Kidney (tissue), 14 donors: Measurements from ENCODE around the gene NR6A1. TPM values are rescaled to one million over a fixed set of nuclear protein-coding genes. Genes with fewer than 3 reads are reported as not detected.

Experiments used
- DNase-seq, 5 donors: peaks; one replicate each; pipeline ENCODE4 v3.0.0-alpha.2; 2013 to 2020
- FAIRE-seq: peaks from 2 replicates; lab custom pipeline; 2012; peaks lifted over from hg19 to GRCh38; lab: Jason Lieb, UNC
- H3K27ac ChIP-seq, 2 donors: one replicate each; pipeline ENCODE4 v1.7.0; 2013; ENCODE audit warnings: low read depth in 2 of 2, low read length in 2 of 2, inconsistent platforms in 1 of 2
- H3K27me3 ChIP-seq: one replicate; pipeline ENCODE4 v1.7.1; 2013; ENCODE audit warnings: low read length, inconsistent platforms; ENCODE audit not compliant: control insufficient read depth, insufficient read depth
- H3K36me3 ChIP-seq, 3 donors: one replicate each; pipeline versions ENCODE4 v1.7.0 to v1.7.1; 2013; ENCODE audit warnings: low read length in 3 of 3, control low read depth in 1 of 3, inconsistent platforms in 1 of 3; ENCODE audit not compliant: insufficient read depth in 3 of 3, control insufficient read depth in 2 of 3
- H3K4me1 ChIP-seq, 3 donors: one replicate each; pipeline versions ENCODE4 v1.7.0 to v1.7.1; 2013; ENCODE audit warnings: low read length in 3 of 3, inconsistent platforms in 1 of 3, low read depth in 1 of 3; ENCODE audit not compliant: control insufficient read depth in 2 of 3, insufficient read depth in 2 of 3
- H3K4me3 ChIP-seq, 3 donors: one replicate each; pipeline versions ENCODE4 v1.7.0 to v1.8.1; 2013; ENCODE audit warnings: low read length in 3 of 3, control low read depth in 1 of 3, inconsistent platforms in 1 of 3
- H3K9ac ChIP-seq, 3 donors: one replicate each; pipeline versions ENCODE4 v1.7.0 to v1.7.1; 2013; ENCODE audit warnings: low read length in 3 of 3, control low read depth in 1 of 3, inconsistent platforms in 1 of 3
- H3K9me3 ChIP-seq, 3 donors: one replicate each; pipeline versions ENCODE4 v1.7.0 to v1.7.1; 2013; ENCODE audit warnings: low read length in 3 of 3, control low read depth in 1 of 3, inconsistent platforms in 1 of 3; ENCODE audit not compliant: control insufficient read depth in 2 of 3, insufficient read depth in 1 of 3
- CTCF ChIP-seq: IDR thresholded peaks from 3 replicates; pipeline ENCODE4 v1.5.1; 2012; ENCODE audit warnings: mild to moderate bottlenecking, moderate library complexity, borderline replicate concordance; ENCODE audit not compliant: insufficient read depth; ENCODE audit errors: extremely low read depth
- intact Hi-C: fragments of 100-400 bp; cut with DNase I; formaldehyde crosslinking; loops from one replicate; pipeline ENCODE4 v1.11.1; 2022
- polyA plus RNA-seq: library from polyadenylated mRNA; stranded (reverse); fragments of 350-450 nt; fragmentation: Illumina TruSeq; extraction: RNeasy Lipid Tissue Mini Kit (QIAGEN cat#74804); gene quantifications from one replicate; pipeline ENCODE4 v1.2.3, GENCODE V29; 2014; ENCODE audit warnings: low read depth, low replicate concordance; ENCODE audit not compliant: insufficient read depth
- total RNA-seq: library from RNA; stranded (reverse); fragmentation: NEBNext Ultra II Directional; extraction: Animal tissue kit (Norgen Biotek cat#: 25700); gene quantifications from one replicate; pipeline ENCODE4 v1.2.1, GENCODE V29; 2021
- donor health status: control.
- donor health status: control.
- donor health status: control.
- donor health status: control.
- donor health status: control.
- donor health status: DM: yes; HTN: yes; CAD: no.
- donor health status: Normal renal cell carcinoma (clear cell type).

NR6A1 gene
- total and polyA plus RNA-seq, 2 donors from 2014 or later: 1.2 to 3.5 TPM

GRCh38 chr9:124783830-124784229, 12.7 kb upstream of the NR6A1 start:
- no peak overlapping the region for H3K4me3 ChIP-seq
- H3K27me3 ChIP-seq: no peaks in the 10 kb centered on the region
- no peak overlapping the region for H3K9ac ChIP-seq
- no peaks in the 10 kb centered on the region for H3K36me3 ChIP-seq
- no peak for TF ChIP-seq CTCF
- no peak for FAIRE-seq
- intact Hi-C loops: no loop called here
- H3K4me1 ChIP-seq: peaks cover 0 to 3% (median 0%) of the 10 kb centered on the region in 3 donors
- H3K27ac ChIP-seq: no peak overlapping the region
- DNase-seq: peak in 1 of 5 donors; percentile 11
- H3K9me3 ChIP-seq: no peaks in the 10 kb centered on the region

GRCh38 chr9:124782661-124783574, 11.8 kb upstream of the NR6A1 start:
- peaks cover 0 to 3% (median 0%) of the 10 kb centered on the region in 3 donors for H3K4me1 ChIP-seq
- H3K36me3 ChIP-seq: no peaks in the 10 kb centered on the region
- no peaks in the 10 kb centered on the region for H3K9me3 ChIP-seq
- no peaks in the 10 kb centered on the region for H3K27me3 ChIP-seq
- FAIRE-seq (no peak), DNase-seq (peak in 2 of 5 donors; percentile 31 to 45)
- no peak overlapping the region for H3K9ac ChIP-seq
- no peak overlapping the region for H3K4me3 ChIP-seq
- intact Hi-C loops: no loop called here
- H3K27ac ChIP-seq: no peak overlapping the region
- TF ChIP-seq CTCF: no peak

GRCh38 chr9:124781967-124782660, 11.0 kb upstream of the NR6A1 start:
- H3K27me3 ChIP-seq: no peaks in the 10 kb centered on the region
- H3K4me1 ChIP-seq: peaks cover 0 to 3% (median 0%) of the 10 kb centered on the region in 3 donors
- H3K4me3 ChIP-seq: no peak overlapping the region
- peak in 1 of 5 donors; percentile 37 for DNase-seq
- no peaks in the 10 kb centered on the region for H3K36me3 ChIP-seq
- no peak overlapping the region for H3K27ac ChIP-seq
- intact Hi-C loops: no loop called here
- TF ChIP-seq CTCF: no peak
- FAIRE-seq: no peak
- no peaks in the 10 kb centered on the region for H3K9me3 ChIP-seq
- no peak overlapping the region for H3K9ac ChIP-seq
